ENCODE measurements around the gene BCR. TPM values are rescaled to one million over a fixed set of nuclear protein-coding genes. Genes with fewer than 3 reads are reported as not detected.

The BCR gene
- total RNA-seq, 2 donors from 2014 or later = 27.0 to 41.3 TPM

- Histone ChIP-seq H3K4me3 (no peak overlapping the region), H3K9me3 (no peaks in the 10 kb centered on the region), H3K36me3 (peaks cover 29% of the 10 kb centered on the region), H3K4me1 (peaks cover 0 to 18% of the 10 kb centered on the region in 2 donors), H3K27ac (no peak overlapping the region), H3K27me3 (no peaks in the 10 kb centered on the region)
- DNase-seq (ENCODE audit: low spot score) = no peak
- TF ChIP-seq, protein P1, sequence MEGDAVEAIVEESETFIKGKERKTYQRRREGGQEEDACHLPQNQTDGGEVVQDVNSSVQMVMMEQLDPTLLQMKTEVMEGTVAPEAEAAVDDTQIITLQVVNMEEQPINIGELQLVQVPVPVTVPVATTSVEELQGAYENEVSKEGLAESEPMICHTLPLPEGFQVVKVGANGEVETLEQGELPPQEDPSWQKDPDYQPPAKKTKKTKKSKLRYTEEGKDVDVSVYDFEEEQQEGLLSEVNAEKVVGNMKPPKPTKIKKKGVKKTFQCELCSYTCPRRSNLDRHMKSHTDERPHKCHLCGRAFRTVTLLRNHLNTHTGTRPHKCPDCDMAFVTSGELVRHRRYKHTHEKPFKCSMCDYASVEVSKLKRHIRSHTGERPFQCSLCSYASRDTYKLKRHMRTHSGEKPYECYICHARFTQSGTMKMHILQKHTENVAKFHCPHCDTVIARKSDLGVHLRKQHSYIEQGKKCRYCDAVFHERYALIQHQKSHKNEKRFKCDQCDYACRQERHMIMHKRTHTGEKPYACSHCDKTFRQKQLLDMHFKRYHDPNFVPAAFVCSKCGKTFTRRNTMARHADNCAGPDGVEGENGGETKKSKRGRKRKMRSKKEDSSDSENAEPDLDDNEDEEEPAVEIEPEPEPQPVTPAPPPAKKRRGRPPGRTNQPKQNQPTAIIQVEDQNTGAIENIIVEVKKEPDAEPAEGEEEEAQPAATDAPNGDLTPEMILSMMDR (IDR thresholded peaks at IDR 0.05) = no peak
Observed at GRCh38 chr22:23275751-23276150, 95.4 kb downstream of the BCR start.

DNA sequence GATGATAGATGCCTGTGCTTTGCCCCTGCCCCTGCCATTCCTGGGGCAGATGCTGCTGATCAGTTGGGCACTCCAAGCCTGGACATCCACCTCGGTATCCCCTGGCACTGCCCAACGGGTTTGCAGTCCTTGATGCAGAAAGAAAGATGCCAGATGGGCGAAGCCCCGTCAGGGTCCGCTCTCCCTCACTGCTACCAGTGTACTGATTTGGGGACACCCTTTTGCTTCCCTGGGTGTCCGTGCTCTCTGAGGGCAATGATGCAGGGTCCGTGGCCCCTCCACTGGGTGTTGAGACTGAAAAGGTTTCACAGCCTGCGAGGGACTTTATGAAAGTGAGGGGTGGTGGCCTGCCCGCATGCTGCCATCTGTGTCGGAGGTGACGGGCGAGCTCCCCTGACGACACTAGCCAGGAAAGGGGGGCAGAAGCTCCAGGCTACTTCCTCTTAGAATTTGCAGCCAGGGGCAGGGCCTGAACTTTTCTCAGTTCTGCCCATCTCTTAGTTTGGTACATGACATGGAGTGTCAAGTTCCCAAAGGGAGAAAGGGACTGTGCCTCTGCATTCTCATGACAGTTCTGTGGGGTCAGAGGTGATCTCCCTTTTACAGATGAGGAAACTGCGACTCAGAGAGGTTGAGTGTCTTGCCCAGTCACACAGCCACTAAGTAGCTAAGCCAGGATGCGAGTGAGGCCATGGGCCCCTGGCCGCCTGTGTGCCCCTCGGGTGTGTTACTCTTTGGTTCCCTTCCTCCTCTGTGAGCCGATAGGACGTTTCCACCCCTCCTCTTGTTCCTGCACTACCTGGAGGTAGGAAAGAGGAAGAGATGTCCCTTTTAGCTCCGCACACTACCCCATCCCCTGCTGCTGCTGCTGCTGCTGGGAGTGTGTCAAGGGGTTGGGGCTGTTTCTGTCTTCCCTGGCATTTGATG is 96.6 kb downstream of the BCR start:
- Histone ChIP-seq H3K27ac (no peak overlapping the region), H3K27me3 (no peaks in the 10 kb centered on the region), H3K4me1 (peaks cover 0 to 23% of the 10 kb centered on the region in 2 donors), H3K36me3 (peaks cover 29% of the 10 kb centered on the region), H3K9me3 (no peaks in the 10 kb centered on the region), H3K4me3 (no peak overlapping the region)
- TF ChIP-seq, protein P1 (IDR thresholded peaks at IDR 0.05) = no peak
- no peak for DNase-seq (ENCODE audit: low spot score)

DNA sequence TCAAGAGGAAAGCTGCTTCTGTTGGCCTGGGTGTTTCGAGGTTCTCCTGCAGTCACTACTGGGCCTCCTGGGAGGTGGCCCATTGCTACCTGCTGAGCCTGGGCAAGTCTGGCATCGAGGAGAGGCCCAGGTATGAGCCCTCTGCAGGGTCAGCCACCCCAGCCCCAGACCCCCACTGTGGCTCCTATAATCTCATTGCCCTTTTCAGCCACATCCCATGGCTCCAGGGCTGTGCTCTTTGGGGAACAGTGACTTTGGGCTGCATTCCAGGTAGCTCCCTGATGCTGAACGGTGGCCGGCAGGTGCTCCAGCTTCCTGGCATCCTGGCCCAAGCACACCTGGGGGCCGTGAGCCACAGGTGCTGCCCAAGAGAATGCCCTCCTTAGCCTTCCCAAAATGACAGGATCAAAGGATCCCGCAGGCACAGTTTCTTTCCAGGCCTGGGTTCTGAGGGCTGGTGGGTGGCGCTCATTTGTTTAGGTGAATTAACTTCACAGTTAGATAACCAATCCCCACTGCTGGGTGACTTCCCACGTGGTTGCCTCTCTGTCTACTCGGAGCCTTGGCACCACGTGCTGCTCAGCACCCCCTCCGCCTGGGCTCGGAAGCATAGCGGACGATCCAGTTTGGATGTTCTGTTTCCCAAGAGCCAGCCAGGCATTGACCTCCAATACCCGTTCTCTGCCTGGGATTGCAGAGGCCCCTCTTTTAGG is 97.4 kb downstream of the BCR start:
- peaks cover 0 to 29% of the 10 kb centered on the region in 2 donors for H3K4me1 ChIP-seq
- no peak for DNase-seq (ENCODE audit: low spot score)
- H3K9me3 ChIP-seq = no peaks in the 10 kb centered on the region
- H3K36me3 ChIP-seq = peaks cover 23% of the 10 kb centered on the region
- no peak overlapping the region for H3K4me3 ChIP-seq
- no peak overlapping the region for H3K27ac ChIP-seq
- H3K27me3 ChIP-seq = no peaks in the 10 kb centered on the region
- TF ChIP-seq, protein P1 (IDR thresholded peaks at IDR 0.05) = no peak

GRCh38 chr22:23278883-23279675 is 98.8 kb downstream of the BCR start:
- no peak overlapping the region for H3K4me3 ChIP-seq
- TF ChIP-seq, protein P1 (IDR thresholded peaks at IDR 0.05) = no peak
- peak overlapping the region; percentile 26 to 53 for H3K27ac ChIP-seq
- peaks cover 12% of the 10 kb centered on the region for H3K36me3 ChIP-seq
- no peaks in the 10 kb centered on the region for H3K9me3 ChIP-seq
- H3K4me1 ChIP-seq = peaks cover 0 to 29% of the 10 kb centered on the region in 2 donors
- DNase-seq (ENCODE audit: low spot score) = no peak
- H3K27me3 ChIP-seq = no peaks in the 10 kb centered on the region

- Histone ChIP-seq H3K4me3 (no peak overlapping the region), H3K36me3 (peaks cover 12% of the 10 kb centered on the region), H3K9me3 (no peaks in the 10 kb centered on the region), H3K4me1 (peaks cover 0 to 29% of the 10 kb centered on the region in 2 donors), H3K27me3 (no peaks in the 10 kb centered on the region), H3K27ac (peak overlapping the region; percentile 26 to 53)
- TF ChIP-seq, protein P1 (IDR thresholded peaks at IDR 0.05) = no peak
- no peak for DNase-seq (ENCODE audit: low spot score)
Observed at GRCh38 chr22:23279781-23280180, 99.5 kb downstream of the BCR start.

Data from right atrium auricular region (tissue), 2 donors.